ENCODE data around the gene NAV3.

- no peak for TF ChIP-seq JUND (IDR thresholded peaks at IDR 0.05)
- TF ChIP-seq RXRA (IDR thresholded peaks at IDR 0.05): no peak
- no peak for TF ChIP-seq CTCF (IDR thresholded peaks at IDR 0.05; ENCODE audit: low read depth, low read length, missing input control)
Observed at GRCh38 chr12:78036874-78037273, 206.2 kb downstream of the NAV3 start.
